ENCODE results near the gene ZNF646. TPM values are rescaled to one million over a fixed set of nuclear protein-coding genes. Genes with fewer than 3 reads are reported as not detected.

The ZNF646 gene
- total RNA-seq, 3 donors from 2014 or later: 22.3 to 26.1 (median 22.7) TPM

DNA sequence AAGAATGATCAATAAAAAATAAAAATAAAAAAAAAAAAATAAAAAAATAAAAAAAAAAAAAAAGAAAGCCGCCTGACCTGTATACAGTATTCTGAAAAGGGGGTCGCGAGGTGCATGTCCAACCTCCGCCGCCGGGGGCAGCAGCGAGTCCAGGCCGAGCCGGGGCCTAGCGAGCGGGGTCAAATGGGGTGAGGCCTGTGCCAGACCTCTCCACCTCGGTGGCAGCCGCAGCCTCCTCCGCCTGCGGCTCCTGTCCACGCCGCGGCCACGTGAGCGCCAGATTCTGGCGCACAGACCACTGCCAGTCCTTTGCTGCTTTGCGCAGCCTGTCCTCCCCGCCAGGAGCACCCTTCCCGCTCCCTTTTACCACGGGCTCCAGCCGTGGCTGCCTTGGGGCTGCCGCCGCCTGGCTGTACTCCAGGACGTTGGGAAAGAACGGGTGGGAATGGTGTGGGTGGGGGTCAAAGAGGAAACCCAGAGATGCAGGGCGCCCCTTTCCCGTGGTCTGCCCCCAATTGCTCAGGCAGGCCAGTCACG is 31.5 kb downstream of the ZNF646 start:
- H3K27me3 Mint-ChIP-seq (ENCODE audit: low read depth): no peaks in the 10 kb centered on the region
- ATAC-seq: peak; percentile 44 to 68
- DNase-seq: peak; percentile 77
- peaks cover 3% of the 10 kb centered on the region for H3K36me3 Mint-ChIP-seq (ENCODE audit: insufficient read depth)
- peaks cover 16% of the 10 kb centered on the region for H3K4me1 Mint-ChIP-seq (ENCODE audit: low read depth)
- peak overlapping the region; percentile 21 for H3K4me3 Mint-ChIP-seq
- H3K9me3 Mint-ChIP-seq: no peaks in the 10 kb centered on the region

DNA sequence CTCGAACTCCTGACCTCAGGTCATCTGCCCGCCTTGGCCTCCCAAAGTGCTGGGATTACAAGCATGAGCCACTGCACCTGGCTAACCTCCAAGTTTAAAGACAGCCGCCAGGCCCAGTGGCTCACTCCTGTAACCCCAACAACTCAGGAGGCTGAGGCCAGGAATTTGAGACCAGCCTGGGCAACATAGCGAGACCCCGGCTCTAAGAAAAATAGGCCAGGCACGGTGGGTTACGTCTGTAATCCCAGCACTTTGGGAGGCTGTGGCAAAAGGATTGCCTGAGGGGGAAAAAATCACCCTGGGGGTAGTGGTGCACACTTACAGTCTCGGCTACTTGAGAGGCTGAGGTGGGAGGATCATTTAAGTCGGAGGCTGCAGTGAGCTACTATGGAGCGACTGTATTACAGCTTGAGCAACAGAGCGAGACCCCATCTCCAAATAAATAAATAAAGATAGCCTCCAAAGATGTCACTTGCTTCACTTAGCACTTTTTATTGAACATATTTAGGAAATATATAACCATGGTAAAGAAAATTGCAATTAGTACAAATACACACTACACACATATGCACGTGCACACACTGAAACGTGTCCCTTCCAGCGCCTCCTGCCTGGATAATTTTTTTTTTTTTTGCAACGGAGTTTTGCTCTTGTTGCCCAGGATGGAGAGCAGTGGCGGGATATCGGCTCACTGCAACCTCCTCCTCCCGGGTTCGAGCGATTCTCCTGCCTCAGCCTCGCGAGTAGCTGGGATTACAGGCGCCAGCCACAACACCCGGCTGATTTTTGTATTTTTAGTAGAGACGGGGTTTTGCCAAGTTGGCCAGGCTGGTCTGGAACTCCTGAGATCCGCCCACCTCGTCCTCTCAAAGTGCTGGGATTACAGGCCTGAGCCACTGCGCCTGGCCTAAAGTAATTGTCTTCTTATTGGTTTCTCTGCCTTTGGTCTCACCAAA is 32.6 kb downstream of the ZNF646 start:
- H3K4me1 Mint-ChIP-seq (ENCODE audit: low read depth): peaks cover 16% of the 10 kb centered on the region
- ATAC-seq: no peak
- peak overlapping the region; percentile 82 for H3K4me3 Mint-ChIP-seq
- H3K9me3 Mint-ChIP-seq: no peaks in the 10 kb centered on the region
- H3K27me3 Mint-ChIP-seq (ENCODE audit: low read depth): no peaks in the 10 kb centered on the region
- peaks cover 8% of the 10 kb centered on the region for H3K36me3 Mint-ChIP-seq (ENCODE audit: insufficient read depth)
- DNase-seq: no peak

GRCh38 chr16:31107465-31107867 is 33.2 kb downstream of the ZNF646 start:
- DNase-seq: no peak
- no peaks in the 10 kb centered on the region for H3K9me3 Mint-ChIP-seq
- peaks cover 9% of the 10 kb centered on the region for H3K36me3 Mint-ChIP-seq (ENCODE audit: insufficient read depth)
- H3K4me3 Mint-ChIP-seq: peak overlapping the region; percentile 82
- no peaks in the 10 kb centered on the region for H3K27me3 Mint-ChIP-seq (ENCODE audit: low read depth)
- peaks cover 16% of the 10 kb centered on the region for H3K4me1 Mint-ChIP-seq (ENCODE audit: low read depth)
- ATAC-seq: peak; percentile 57 to 67

DNA sequence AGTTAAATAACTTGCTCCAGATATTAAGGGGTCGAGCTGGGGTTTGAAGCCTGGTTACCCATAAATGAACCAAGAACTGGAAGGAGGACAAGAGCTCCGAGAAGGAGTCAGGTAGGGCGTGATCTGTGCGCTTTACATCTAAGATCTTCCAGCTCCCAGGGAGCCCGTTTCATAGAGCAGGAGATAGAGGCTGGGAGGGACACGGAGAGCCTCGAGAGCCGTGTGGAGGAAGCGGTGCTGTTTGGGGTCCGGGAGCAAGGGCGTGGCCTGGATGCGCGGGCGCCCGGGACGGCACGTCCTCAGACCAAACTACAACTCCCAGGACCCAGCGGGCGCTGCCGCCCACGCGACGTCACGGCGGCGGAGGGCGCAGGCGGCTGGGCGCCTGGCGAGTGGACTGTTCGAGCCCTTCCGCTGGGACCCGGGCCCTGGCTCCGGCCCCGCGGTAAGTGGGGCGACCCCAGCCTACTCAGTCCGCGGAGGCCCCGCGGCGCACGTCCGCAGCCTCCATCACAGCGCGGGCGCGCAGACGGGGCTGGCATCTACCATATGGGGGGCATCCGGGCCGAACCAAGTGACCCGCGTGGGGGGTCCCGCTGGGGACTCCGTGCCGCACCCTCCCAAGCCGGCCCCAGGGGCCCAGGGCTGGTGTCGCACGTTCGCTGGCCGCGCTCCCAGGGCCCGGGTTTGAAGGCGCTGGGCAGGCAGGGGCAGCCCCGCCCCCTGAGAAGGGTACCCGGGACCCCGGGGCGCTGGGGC is 34.0 kb downstream of the ZNF646 start, which contains the start of gene BCKDK:
TSS of gene BCKDK (plus strand) at position 352 of the 759 bp plus-strand sequence. CDS start 838 bp downstream, outside the sequence.
- H3K36me3 Mint-ChIP-seq (ENCODE audit: insufficient read depth): peaks cover 13% of the 10 kb centered on the region
- DNase-seq (peak; percentile 62), ATAC-seq (peak; percentile 89 to 90)
- H3K27me3 Mint-ChIP-seq (ENCODE audit: low read depth): no peaks in the 10 kb centered on the region
- H3K4me3 Mint-ChIP-seq: peak within 1 kb of the TSS; percentile 82
- H3K9me3 Mint-ChIP-seq: no peaks in the 10 kb centered on the region
- H3K4me1 Mint-ChIP-seq (ENCODE audit: low read depth): peaks cover 16% of the 10 kb centered on the region

GRCh38 chr16:31108794-31109558 is 34.8 kb downstream of the ZNF646 start:
- no peaks in the 10 kb centered on the region for H3K27me3 Mint-ChIP-seq (ENCODE audit: low read depth)
- H3K4me1 Mint-ChIP-seq (ENCODE audit: low read depth): peaks cover 17% of the 10 kb centered on the region
- peak in 1 of 2 donors; percentile 3 for ATAC-seq
- H3K9me3 Mint-ChIP-seq: no peaks in the 10 kb centered on the region
- peak overlapping the region; percentile 81 for H3K4me3 Mint-ChIP-seq
- H3K36me3 Mint-ChIP-seq (ENCODE audit: insufficient read depth): peaks cover 13% of the 10 kb centered on the region
- no peak for DNase-seq

DNA sequence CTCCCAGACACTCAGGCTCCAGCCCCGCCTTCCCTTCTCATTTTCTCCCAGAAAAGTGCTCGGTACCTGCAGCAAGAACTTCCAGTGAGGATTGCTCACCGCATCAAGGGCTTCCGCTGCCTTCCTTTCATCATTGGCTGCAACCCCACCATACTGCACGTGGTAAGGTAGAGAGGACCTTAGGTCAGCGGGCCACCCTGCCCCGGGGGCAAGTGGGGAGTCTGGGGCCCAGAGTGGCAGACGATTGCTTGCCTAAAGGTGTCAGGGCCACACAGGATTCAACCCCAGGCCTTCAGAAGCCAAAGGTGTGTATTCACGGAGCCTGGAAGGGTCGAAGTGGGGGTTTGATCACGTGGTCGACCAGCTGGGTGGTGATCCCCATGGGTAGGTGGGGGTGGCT is 35.4 kb downstream of the ZNF646 start:
- DNase-seq (no peak), ATAC-seq (no peak)
- Mint-ChIP-seq H3K36me3 (ENCODE audit: insufficient read depth) (peaks cover 13% of the 10 kb centered on the region), H3K4me1 (ENCODE audit: low read depth) (peaks cover 17% of the 10 kb centered on the region), H3K27me3 (ENCODE audit: low read depth) (no peaks in the 10 kb centered on the region), H3K9me3 (no peaks in the 10 kb centered on the region), H3K4me3 (peak overlapping the region; percentile 81)

- H3K27me3 Mint-ChIP-seq (ENCODE audit: low read depth): no peaks in the 10 kb centered on the region
- no peaks in the 10 kb centered on the region for H3K9me3 Mint-ChIP-seq
- peak overlapping the region; percentile 81 for H3K4me3 Mint-ChIP-seq
- H3K4me1 Mint-ChIP-seq (ENCODE audit: low read depth): peaks cover 17% of the 10 kb centered on the region
- DNase-seq: no peak
- H3K36me3 Mint-ChIP-seq (ENCODE audit: insufficient read depth): peaks cover 13% of the 10 kb centered on the region
- no peak for ATAC-seq
These were observed 36.1 kb downstream of the ZNF646 start for GRCh38 chr16:31110106-31111034.

DNA sequence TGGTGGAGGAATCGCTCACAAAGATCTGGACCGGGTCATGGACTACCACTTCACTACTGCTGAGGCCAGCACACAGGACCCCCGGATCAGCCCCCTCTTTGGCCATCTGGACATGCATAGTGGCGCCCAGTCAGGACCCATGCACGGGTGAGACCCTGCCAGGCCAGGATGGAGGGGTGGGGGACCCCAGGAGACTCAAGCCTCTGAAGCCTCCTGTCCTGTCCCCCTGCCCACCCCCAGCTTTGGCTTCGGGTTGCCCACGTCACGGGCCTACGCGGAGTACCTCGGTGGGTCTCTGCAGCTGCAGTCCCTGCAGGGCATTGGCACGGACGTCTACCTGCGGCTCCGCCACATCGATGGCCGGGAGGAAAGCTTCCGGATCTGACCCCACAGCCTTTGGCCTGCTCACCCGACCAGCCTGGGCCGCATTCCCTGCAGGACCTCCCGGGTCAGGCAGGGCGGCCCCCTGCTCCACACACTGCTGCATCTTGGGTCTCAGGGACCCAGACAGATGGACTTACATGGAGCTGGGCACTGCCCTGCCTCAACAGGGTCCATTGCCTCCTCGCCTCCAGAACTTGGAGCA is 37.8 kb downstream of the ZNF646 start:
- H3K27me3 Mint-ChIP-seq (ENCODE audit: low read depth): no peaks in the 10 kb centered on the region
- no peaks in the 10 kb centered on the region for H3K9me3 Mint-ChIP-seq
- DNase-seq (no peak), ATAC-seq (no peak)
- peaks cover 14% of the 10 kb centered on the region for H3K4me1 Mint-ChIP-seq (ENCODE audit: low read depth)
- no peak overlapping the region for H3K4me3 Mint-ChIP-seq
- peaks cover 13% of the 10 kb centered on the region for H3K36me3 Mint-ChIP-seq (ENCODE audit: insufficient read depth)

DNA sequence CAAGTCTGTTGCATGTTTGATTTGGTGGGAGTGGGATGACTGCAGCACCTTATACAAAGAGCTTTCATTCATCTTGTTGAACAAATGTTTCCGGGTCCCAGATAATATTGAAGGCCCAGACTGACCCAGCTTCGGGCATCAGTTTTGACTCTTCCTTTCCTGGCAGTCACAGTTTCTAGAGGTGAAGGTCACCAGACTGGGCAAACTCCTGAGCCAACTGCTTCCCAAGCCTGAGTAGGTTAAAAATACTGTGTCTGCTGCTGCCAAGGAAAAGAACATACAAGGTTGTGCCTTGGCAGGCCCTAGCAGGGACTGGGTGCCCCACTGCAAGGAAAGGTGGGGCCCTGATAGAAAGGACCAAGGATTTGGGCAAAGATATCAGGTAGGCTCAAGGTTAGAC is 38.5 kb downstream of the ZNF646 start:
- Mint-ChIP-seq H3K27me3 (ENCODE audit: low read depth) (no peaks in the 10 kb centered on the region), H3K36me3 (ENCODE audit: insufficient read depth) (peaks cover 13% of the 10 kb centered on the region), H3K9me3 (no peaks in the 10 kb centered on the region), H3K4me3 (no peak overlapping the region), H3K4me1 (ENCODE audit: low read depth) (peaks cover 10% of the 10 kb centered on the region)
- DNase-seq (no peak), ATAC-seq (no peak)

DNA sequence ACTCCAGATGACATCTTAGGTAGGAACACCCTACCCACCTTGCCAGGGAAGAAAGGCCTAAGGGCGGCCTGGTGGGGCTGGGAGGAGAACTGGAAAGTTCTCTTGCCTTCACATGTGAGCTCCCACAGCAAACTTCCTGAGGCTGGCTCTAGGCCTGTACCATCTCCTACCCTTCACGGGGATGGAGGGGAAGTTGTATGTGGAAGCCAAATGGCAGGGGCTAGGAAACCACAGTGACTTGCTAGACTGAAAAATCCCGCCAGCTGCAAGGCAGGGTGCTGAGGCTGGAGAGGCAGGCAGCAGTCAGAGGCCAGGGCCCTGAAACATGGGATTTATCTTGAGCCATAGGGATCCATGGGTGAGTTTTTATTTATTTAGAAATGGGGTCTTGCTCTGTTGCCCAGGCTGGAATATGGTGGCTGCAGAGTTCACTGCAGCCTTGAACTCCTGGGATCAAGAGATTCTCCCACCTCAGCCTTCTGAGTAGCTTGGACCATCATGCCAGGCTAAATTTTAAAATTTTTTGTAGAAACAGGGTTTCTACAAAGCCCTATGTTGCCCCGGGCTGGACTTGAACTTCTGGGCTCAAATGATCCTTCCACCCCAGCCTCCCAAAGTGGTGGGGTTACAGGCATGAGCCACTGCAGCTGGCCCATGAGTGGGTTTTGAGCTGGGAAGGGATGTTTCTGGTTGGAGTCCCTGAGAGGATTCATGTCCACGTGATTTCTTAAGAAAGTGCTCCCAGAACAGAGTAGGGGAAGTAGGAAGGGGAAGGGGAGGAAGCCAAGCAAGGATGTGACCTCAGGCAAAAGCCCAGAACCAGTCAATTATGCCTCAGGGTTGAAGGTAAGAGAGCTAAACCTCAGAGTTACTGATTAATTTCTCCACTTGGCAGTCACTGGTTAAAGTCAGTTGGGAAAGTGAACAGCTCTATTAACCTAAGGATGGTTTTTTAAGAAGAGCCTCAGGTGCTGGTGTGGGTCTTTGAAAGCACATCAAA is 39.2 kb downstream of the ZNF646 start:
- DNase-seq: no peak
- H3K27me3 Mint-ChIP-seq (ENCODE audit: low read depth): no peaks in the 10 kb centered on the region
- H3K4me1 Mint-ChIP-seq (ENCODE audit: low read depth): peaks cover 12% of the 10 kb centered on the region
- H3K4me3 Mint-ChIP-seq: no peak overlapping the region
- no peak for ATAC-seq
- H3K36me3 Mint-ChIP-seq (ENCODE audit: insufficient read depth): peaks cover 14% of the 10 kb centered on the region
- H3K9me3 Mint-ChIP-seq: no peaks in the 10 kb centered on the region

- H3K4me1 Mint-ChIP-seq (ENCODE audit: low read depth): peaks cover 18% of the 10 kb centered on the region
- ATAC-seq (no peak), DNase-seq (no peak)
- peaks cover 15% of the 10 kb centered on the region for H3K36me3 Mint-ChIP-seq (ENCODE audit: insufficient read depth)
- H3K9me3 Mint-ChIP-seq: no peaks in the 10 kb centered on the region
- no peaks in the 10 kb centered on the region for H3K27me3 Mint-ChIP-seq (ENCODE audit: low read depth)
- no peak overlapping the region for H3K4me3 Mint-ChIP-seq
These were observed 40.2 kb downstream of the ZNF646 start for GRCh38 chr16:31114468-31114867.

Measured in activated T-cell treated with anti-CD3 and anti-CD28 coated beads, Interleukin-2, amount 50 U/mL, for 4 hours (primary cell).